K562 (cell line): ENCODE results near the gene TUBG2. TPM values are rescaled to one million over a fixed set of nuclear protein-coding genes. Genes with fewer than 3 reads are reported as not detected.
A peak's percentile ranks its signal among the peaks of the same experiment; 100 is the strongest.

Source experiments
- ATF7 ChIP-seq: fragments of 450-650 bp; IDR thresholded peaks from 2 replicates; pipeline ENCODE4 v1.7.1; 2014; ENCODE audit warnings: mild to moderate bottlenecking, moderate library complexity
- CREB3 ChIP-seq: fragments of 450-650 bp; conservative IDR thresholded peaks from 2 replicates; pipeline ENCODE4 v1.6.1; 2016; ENCODE audit warnings: missing genetic modification characterization, low read depth, mild to moderate bottlenecking, missing compliant biosample characterization, moderate library complexity
- E4F1 ChIP-seq: fragments of 250-450 bp; sonication (Bioruptor Pico); IDR thresholded peaks from 2 replicates; pipeline ENCODE4 v1.5.0; 2021; ENCODE audit warnings: mild to moderate bottlenecking, borderline replicate concordance
- HMGXB4 ChIP-seq: sonication (generic); formaldehyde crosslinking; IDR thresholded peaks from 2 replicates; pipeline ENCODE4 v1.8.1; 2023; ENCODE audit warnings: mild to moderate bottlenecking, missing genetic modification reagents
- KAT8 ChIP-seq: fragments of 450-650 bp; IDR thresholded peaks from 2 replicates; pipeline ENCODE4 v1.6.1; 2016; ENCODE audit warnings: low read depth, mild to moderate bottlenecking
- MTA3 ChIP-seq: fragments of 450-650 bp; formaldehyde crosslinking; IDR thresholded peaks from 2 replicates; pipeline ENCODE4 v1.6.1; 2017; ENCODE audit warnings: mild to moderate bottlenecking, borderline replicate concordance
- NFE2 ChIP-seq: IDR thresholded peaks from 2 replicates; pipeline ENCODE4 v1.6.1; 2014; ENCODE audit warnings: antibody characterized with exemption, low read depth
- PTRF ChIP-seq: fragments of 450-650 bp; IDR thresholded peaks from 2 replicates; pipeline ENCODE4 v1.6.1; 2016; ENCODE audit warnings: mild to moderate bottlenecking, missing genetic modification characterization, missing compliant biosample characterization
- RBBP5 ChIP-seq: fragments of 200-600 bp; sonication (generic); IDR thresholded peaks from 2 replicates; pipeline ENCODE4 v1.6.1; 2012; ENCODE audit warnings: borderline replicate concordance, mild to moderate bottlenecking, low read length, control low read depth, inconsistent platforms; ENCODE audit not compliant: insufficient read depth, poor library complexity, severe bottlenecking
- SMAD3 ChIP-seq: fragments of 450-650 bp; formaldehyde crosslinking; conservative IDR thresholded peaks from 2 replicates; pipeline ENCODE4 v1.4.0; 2020; ENCODE audit warnings: mild to moderate bottlenecking
- TCF15 ChIP-seq: fragments of 250-450 bp; sonication (Bioruptor Pico); IDR thresholded peaks from 2 replicates; pipeline ENCODE4 v1.8.0; 2022; ENCODE audit warnings: moderate library complexity, mild to moderate bottlenecking, inconsistent platforms
- THAP7 ChIP-seq: fragments of 250-450 bp; sonication (Bioruptor Pico); IDR thresholded peaks from 2 replicates; pipeline ENCODE4 v1.5.0; 2021
- ZBTB5 ChIP-seq: fragments of 450-650 bp; IDR thresholded peaks from 2 replicates; pipeline ENCODE4 v1.6.1; 2017; ENCODE audit warnings: antibody characterized with exemption
- ZMIZ1 ChIP-seq, 2 experiments: fragments of 150-350 bp in 1 of 2; IDR thresholded peaks; 2 replicates each; pipeline ENCODE4 v1.6.1; 2012 to 2016; ENCODE audit warnings: low read depth in 2 of 2, low read length in 2 of 2, mild to moderate bottlenecking in 1 of 2, moderate library complexity in 1 of 2
- ZNF316 ChIP-seq: fragments of 450-650 bp; IDR thresholded peaks from 2 replicates; pipeline ENCODE4 v1.6.1; 2016
- polyA plus RNA-seq, 8 experiments: library from polyadenylated mRNA; depleted of rRNA in 4 of 8; stranded (reverse) in 5 of 8; unstranded in 3 of 8; fragments of >200 nt; fragmentation: Nextera tagmentation in 2 of 8; fragmentation: Illumina TruSeq in 1 of 8; extraction: Ambion mirVana in 2 of 8; extraction: Trizol in 1 of 8; gene quantifications; 2 replicates each; pipeline versions ENCODE4 v1.2.1 to v1.2.3, GENCODE V29; 2011 to 2014; ENCODE audit warnings: inconsistent platforms in 1 of 8, missing spikeins in 1 of 8
- total RNA-seq, 7 experiments: library from RNA; depleted of rRNA in 6 of 7; stranded (reverse); fragments of >200 nt in 6 of 7; fragmentation: Illumina TruSeq in 2 of 7; extraction: Trizol in 2 of 7; gene quantifications; 2 replicates each; pipeline versions ENCODE4 v1.2.1 to v1.2.3, GENCODE V29; 2011 to 2021; ENCODE audit warnings: low replicate concordance in 1 of 7

The TUBG2 gene
- total and polyA plus RNA-seq, 9 of the 15 experiments (the other 6 are each of a cell fraction or from before 2014, with no cell fraction given), result 0.09 to 0.80 (median 0.24) TPM; not detected in 2

- no peak for TF ChIP-seq RBBP5
- TF ChIP-seq NFE2, result peak; percentile 46; the same call in 1 of the 2 replicates
- TF ChIP-seq ZNF316, result no peak
- no peak for TF ChIP-seq E4F1 (CRISPR knock-in tag)
- no peak for TF ChIP-seq KAT8
- no peak for TF ChIP-seq PTRF (tag)
- TF ChIP-seq MTA3, result 0 out of 2 replicates have a peak, but pooled peaks have one; percentile 36
- no peak for TF ChIP-seq ZMIZ1 (IDR thresholded peaks at IDR 0.05; ENCODE audit: low read depth in 2 of 2, low read length in 2 of 2)
- no peak for TF ChIP-seq SMAD3 (CRISPR knock-in tag)
- TF ChIP-seq ZBTB5, result no peak
- TF ChIP-seq THAP7, result no peak
- TF ChIP-seq CREB3 (tag), result no peak
- no peak for TF ChIP-seq HMGXB4 (CRISPR knock-in tag)
- TF ChIP-seq ATF7, result peak; percentile 72
- no peak for TF ChIP-seq TCF15 (CRISPR knock-in tag)
These were observed 1.7 kb downstream of the TUBG2 start (continued) for GRCh38 chr17:42660692-42661345.
